GM12872 (cell line): ENCODE data around the gene NID1.

Experiments
- CTCF ChIP-seq: IDR thresholded peaks from 3 replicates; pipeline ENCODE4 v1.5.1; 2011; ENCODE audit warnings: low read depth, mild to moderate bottlenecking, low read length, moderate library complexity; ENCODE audit not compliant: insufficient read depth

NID1 gene

GRCh38 chr1:236079703-236080102 is 14.8 kb upstream of the NID1 start:
- TF ChIP-seq CTCF: no peak

- TF ChIP-seq CTCF: no peak
These were observed 14.1 kb upstream of the NID1 start for GRCh38 chr1:236078993-236079392.

GRCh38 chr1:236075848-236076247 is 11.0 kb upstream of the NID1 start:
- no peak for TF ChIP-seq CTCF

GRCh38 chr1:236073307-236073897 is 8.5 kb upstream of the NID1 start:
- no peak for TF ChIP-seq CTCF

- no peak for TF ChIP-seq CTCF
These were observed 7.1 kb upstream of the NID1 start for GRCh38 chr1:236072001-236072400.

- TF ChIP-seq CTCF: no peak
These were observed 5.9 kb upstream of the NID1 start for GRCh38 chr1:236070753-236071152.

GRCh38 chr1:236069796-236070195 is 4.9 kb upstream of the NID1 start:
- no peak for TF ChIP-seq CTCF
